ENCODE data around the gene PIGC.
"Not testable (repeated sequence)": the region's sequence is repeated elsewhere in the genome, so short reads cannot be mapped to it uniquely, and the experiment has no call there.

The PIGC gene

DNA sequence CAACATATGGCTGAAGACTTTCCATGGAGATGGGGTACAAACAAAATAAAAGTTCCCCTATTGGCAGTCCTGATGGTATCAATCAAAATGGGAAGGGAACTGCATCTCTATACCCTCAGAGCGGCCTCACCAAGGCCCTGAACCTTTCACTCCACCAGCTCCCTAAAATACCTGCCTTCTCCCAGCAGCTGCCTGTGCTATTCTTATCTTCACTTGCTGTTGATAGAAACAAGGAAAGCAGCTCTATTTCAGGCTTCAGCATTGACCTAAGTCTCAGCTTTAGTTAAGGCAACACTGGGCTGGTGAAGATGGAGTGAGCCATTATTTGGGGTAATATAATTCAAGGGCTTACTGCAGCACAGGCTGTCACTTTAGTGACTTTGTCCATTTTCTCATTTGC, 21.7 kb upstream of the PIGC start:
- no peak for DNase-seq

DNA sequence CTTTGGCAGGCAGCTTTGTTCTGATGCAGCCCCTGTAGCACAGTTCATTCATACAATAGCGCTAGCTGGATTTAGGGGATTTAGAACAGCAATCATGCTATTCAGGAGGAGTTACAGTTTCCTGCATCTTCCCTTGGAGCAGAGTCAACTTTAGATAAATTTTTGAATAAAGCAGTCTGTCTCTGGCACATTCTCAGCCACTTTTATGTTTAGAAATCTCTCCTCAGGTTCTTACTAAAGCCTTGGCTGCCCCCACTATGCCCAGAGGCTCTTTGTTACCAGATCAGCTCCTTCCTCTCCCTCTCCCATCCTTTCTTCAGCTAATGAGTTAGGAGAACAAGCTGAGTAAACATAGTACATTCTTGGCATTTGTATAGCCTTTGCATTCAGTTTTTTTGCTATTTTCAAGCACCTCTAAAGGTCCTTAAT, 17.0 kb upstream of the PIGC start:
- no peak for DNase-seq

DNA sequence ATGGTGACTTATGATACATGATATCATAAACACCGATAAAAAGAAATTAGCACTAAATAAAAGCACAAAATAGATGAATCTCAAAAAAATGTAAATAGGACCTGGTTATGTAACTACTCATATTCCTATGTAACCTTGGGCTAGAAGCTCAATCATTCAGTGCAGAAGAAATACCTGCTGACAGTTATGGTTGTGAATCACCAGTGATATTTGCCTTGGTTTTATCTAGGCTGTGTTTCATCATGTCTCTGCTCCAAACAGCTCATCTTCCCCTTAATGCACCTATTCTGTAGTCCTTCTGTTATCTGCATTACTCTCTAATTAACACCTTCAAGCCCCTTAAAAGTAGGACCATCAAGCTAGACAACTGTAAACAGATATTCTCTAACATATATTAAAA, 16.3 kb upstream of the PIGC start:
- no peak for DNase-seq

DNA sequence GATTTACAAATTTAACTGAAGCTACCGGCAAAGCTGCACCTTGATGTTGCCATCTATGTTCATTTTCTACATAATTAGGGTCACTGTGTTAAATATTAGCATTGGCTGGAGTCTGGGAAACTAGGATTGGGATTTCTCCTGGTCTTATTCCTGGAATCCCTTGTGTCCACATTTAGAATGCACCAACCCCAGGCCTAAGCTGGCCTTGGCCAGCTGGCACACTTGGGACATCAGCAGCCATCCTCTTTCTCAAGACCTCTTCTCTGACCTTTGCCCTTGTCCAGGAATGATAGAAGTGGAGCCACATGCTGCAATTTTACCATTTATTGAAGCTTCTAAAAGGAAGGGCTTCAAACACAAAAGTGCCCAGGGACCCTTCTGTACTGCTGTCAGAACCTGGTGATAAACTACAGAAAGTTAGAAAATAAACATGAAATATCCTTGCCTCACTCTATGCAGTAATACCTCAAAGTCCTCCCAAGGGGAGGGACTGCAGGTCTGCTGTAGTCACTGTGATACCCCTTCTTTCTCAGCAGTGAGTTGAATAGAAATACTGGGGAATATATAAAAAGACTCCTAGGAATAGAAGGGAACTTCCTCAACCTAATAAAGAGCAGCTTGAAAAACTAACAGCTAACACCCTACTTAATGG, 13.7 kb upstream of the PIGC start:
- DNase-seq = no peak

DNA sequence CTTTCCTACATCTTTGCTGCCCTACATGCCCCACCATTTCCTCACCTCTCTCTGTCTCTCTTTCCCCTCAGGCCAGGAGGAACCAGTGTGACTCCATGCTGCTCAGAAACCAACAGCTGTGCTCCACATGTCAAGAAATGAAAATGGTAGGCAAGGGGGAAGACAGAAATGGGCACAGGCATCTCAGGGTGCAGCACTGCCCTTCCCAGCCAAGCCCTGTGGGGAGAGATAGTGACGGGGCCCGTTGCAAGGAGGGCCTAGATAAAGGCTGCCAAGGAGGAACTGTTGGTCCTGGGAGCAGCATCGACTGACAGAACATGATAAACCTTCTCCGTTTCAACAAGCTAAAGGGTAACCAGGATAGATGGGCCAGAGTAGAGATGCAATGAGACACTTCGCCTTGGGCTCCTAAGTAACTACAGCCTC, 12.5 kb upstream of the PIGC start:
- no peak for DNase-seq

DNA sequence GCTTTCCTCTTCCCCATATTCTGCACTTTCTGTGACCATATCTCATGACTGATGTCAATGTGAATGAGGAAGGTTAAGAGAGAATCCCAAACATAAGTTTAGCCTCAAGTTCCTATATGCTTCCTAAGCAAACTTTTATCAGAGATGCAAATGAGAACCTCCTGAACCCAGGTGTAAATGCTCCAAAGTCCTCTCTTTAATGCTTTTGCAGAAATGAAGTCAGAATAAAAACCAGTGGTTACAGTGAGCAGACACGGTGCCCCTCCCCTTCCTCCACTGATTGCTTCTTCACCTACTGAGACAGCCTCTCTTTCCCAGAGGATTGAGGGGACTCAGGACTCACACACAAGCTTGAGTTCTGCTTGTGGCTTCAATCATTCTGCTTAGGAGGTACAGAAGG, 11.6 kb upstream of the PIGC start:
- DNase-seq = no peak

DNA sequence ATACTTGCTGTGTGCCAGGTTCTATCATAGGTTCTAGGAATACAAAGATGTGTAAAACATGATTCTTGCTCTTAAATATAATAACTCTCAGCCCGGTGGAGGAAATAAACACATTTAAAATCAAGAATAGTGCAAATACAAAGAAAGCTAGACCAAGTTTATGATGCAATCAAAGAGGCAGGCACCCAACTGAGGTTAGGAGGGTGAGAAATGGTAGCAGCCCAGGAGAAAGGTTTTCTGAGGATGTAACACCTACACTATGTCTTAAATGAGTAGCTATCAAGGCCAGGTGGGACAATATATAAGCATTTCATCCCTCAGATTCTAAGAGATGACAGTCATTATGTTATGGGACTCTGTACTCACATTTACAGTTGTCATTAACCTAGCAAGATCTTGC, 9.7 kb upstream of the PIGC start:
- no peak for DNase-seq

DNA sequence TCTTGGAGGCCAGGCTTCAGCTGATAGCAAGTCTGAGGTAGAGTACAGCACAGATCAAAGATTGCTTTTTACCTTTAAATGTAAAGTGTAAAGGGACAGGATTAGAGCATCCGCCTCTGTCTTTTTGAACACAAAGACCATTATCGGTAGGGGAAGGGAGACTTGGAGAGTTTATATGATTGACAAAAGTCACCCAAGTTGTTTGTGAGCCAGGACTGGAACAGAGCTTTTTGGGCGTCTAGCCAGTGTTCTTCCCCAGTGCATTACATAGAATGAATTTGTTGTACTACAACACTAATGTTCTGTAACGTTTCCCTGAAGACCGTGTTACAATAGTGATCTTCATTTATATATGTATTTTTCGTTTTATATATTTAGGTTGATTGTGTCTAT, 9.3 kb upstream of the PIGC start:
- no peak for DNase-seq

DNA sequence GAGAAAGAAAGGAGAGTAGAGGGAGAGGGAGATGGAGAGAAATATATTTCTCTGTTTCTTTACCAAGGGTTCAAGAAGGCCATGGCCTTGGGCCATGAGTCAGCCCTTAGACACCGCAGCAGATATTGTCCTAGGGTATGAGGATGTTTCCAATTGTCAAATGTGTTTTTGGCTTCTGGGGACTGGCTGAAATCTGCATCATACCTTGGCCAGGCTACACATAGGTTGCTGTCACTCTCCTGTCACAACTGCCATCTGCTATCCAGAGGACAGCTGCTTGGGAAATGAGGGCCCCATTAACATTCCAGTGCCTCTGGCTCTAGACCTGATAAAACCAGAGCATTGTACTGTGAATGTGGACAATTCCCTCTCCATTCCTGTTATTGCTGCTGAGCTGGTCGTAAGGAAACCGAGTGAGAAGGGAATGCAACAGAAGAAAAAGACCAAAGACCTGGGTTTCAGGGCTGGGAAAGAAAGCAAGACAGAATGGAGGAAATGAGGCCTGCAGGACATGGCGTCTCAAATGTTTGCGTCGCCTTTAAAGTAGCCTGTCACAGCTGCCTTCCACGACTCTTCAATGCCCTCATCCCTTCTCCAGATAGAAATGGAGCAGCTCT, 8.8 kb upstream of the PIGC start:
- no peak for DNase-seq

DNA sequence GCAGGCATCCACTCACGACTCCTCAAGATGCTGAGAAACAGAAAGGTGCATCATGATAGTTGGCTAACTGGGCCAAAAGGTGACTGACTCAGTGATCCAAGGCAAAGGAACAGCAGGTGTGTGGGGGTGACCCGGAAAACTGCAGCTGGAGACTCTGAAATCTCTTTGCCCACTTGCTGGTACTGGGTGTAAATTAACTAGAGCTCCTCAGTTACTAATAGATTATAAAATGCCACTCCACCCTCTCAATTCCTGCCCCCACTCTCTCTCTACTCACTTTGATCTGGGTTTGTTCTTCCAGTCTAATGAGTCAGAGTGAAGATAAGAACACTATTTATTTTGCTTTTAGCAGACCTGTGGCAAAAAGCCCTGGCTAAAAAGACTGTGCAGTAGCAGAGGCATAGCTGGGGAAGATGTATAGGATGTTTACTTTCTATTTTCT, 7.2 kb upstream of the PIGC start:
- no peak for DNase-seq

DNA sequence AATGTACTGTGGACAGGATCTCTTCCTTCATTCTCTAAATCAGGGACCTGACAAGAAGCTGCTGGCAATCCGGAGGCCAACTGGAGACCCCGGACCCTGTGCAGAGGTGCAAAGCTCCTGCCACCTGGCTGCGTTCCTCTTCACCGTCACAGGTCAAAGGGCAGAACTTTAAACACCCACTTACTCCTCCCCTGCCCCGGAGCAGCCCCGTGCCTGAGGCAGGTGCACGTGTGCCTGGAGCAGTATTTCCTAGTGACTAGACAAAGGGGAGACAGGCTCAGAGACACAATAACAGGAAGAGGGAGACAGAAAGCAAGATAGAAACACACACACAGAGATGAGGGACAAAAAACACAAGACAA, 6.6 kb upstream of the PIGC start:
- no peak for DNase-seq

DNA sequence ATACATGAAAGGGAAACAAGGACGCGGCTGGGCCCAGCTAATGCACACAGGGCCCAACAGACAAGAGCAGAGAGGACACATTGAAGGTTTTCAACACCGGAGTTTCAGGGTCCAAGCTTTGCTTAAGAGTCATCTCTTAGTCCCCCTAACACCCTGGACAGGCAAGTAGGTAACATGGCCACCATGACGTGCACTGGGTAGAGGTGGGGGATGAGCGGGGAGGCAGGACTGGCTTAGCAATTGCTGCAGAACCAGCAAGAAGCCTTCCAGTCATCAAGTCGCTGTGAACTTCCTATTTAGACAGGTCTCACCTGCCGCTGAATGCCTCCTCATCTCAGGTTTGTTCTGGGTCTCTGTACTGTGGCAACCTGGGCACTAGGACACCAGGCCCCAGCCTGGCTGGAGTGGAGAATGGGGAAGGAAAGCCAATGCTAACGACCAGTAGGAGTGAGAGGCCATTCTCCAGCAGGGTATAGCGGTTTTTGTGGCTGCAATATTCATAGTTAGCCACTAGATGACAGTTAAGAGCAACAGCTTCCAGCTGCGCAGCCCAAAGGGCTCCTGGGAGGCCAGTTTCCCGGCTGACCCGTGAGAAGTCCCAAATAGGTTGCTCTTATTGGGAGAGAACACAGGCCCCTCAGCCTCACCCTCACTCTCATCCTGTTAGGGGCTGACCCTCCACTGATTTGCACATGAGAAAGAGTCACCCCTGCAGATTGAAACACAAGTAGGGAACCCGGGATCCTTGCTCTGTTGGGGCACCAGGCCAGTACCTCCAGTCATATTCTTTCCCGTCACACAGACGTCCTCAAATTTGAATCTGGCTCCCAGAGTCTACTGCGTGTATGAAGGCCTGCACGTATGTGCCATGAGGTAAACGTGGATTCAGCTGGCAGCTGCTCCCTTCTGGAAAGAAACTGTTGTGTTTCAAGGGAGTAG, 6.0 kb upstream of the PIGC start:
- DNase-seq = peak; percentile 13

DNA sequence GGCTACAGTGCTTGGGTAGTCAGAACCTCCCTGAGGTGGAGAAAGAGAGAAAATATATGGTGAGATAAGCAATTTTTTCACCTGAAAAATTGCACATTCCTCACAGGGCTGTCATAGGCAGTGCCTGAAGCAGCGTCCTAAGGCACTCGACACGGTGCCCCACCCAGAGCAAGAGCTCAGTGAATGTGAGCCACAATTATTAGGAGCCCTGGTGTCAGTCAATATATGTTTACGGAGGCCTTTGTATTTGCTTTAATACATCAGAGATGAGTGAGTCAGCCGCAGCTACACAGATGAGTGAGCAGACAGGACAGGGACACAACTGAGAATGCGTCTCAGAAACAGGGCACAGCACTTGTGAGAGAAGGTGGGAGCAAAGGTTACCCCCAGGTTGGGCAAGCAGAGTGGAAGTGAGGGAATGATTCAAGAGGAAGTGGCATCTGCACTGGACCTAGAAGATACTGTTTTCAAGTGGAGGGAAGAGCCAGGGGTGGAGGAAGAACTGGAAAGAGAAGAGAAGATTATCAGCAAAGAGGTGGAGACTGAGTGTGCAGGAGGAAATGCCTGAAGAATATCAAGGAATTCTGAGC, 5.2 kb upstream of the PIGC start:
- no peak for DNase-seq

DNA sequence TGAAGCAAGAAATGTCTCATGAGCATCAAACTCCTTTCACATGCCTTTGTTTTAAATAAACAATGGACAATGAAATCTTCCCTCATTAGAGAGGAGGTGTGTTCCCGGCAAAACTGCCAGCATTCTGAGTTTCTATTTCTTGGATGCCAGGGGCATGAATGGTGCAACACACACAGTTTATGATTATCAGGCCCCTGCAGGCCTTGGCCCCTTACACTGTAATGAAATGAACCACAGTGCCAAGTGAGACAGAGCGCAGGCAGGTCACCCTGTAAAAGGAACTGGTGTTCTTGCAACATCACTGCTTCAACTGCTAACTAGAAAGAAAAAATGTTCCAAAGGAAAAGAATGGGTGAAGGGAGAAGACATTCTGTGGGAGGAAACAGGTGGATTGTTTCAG, 3.8 kb upstream of the PIGC start:
- DNase-seq = no peak

DNA sequence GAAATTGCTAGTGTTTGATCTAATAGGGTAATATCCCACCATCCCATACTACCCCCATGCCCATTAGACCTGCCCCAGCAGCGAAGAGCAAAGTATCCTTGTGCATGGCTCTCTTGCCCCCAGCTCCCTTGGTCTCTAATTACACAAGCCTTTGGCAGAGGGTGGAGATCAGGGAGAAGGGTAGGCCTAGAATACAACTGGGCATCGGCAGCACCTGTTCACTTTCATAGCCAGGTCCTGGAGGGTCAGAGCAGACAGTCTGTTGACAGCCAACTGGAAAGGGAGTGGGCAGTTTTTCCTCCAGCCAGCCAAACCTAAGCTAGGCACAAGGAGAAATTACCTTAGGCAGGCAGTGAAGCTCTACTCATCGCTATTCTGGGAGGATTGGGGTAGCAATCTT, 2.7 kb upstream of the PIGC start:
- no peak for DNase-seq

DNA sequence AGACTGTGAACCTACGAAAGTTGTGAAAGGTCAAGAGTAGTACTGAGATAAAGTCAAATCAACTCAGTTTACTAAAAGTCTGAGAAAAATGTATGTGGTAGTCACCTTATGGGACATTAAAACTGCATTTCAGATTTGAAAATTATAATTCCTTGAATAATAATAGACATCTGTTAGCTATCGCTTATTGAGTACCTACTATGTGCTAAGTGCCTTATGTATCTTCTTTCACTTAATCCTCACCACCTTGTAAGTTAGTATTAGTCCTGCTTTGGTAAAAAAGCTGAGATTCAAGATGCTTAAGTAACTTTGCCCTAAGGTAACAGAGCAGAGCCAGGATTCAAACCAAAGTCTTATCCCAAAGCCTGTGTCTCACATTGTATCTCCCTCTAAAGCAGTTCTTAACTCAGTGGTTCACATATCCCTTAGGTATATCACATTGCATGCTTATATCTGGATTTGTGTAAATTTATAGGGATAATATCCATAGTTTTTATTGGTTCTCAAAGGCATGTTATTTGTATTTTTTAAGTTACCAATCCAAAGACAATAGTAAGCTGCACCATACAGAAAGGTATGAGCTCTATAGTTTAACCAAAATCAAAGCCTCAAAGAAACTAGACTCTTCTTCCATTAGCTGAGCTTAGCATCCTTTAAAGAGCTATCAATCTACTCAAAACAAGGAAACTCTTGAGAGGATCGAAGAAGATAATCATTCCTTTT, 865 bp downstream of the PIGC start:
- DNase-seq = no peak

DNA sequence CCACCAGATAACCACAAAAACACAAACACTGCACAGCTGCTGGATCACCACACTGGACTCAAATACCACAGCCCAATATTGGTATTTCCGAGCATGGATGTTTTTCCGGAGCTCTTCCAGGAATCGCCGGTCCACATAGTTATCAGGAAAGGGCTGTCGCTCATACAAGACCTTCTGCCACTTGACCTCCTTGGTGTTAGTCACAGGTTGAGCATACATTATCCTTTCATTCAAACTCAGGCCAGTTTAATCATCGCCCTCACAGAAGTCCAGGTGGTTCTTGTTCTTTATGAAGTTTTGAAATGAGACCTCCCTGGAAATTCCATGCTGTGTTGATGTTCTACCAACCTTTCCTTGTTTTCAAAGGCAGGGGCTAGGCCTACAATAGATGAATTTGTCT, 1.5 kb downstream of the PIGC start:
- DNase-seq = no peak

DNA sequence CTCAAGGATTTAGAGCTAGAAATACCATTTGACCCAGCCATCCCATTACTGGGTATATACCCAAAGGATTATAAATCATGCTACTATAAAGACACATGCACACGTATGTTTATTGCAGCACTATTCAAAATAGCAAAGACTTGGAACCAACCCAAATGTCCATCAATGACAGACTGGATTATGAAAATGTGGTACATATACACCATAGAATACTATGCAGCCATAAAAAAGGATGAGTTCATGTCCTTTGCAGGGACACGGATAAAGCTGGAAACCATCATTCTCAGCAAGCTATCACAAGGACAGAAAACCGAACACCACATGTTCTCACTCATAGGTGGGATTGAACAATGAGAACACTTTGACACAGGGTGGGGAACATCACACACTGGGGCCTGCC, 6.7 kb downstream of the PIGC start:
- not testable (repeated sequence) for DNase-seq

DNA sequence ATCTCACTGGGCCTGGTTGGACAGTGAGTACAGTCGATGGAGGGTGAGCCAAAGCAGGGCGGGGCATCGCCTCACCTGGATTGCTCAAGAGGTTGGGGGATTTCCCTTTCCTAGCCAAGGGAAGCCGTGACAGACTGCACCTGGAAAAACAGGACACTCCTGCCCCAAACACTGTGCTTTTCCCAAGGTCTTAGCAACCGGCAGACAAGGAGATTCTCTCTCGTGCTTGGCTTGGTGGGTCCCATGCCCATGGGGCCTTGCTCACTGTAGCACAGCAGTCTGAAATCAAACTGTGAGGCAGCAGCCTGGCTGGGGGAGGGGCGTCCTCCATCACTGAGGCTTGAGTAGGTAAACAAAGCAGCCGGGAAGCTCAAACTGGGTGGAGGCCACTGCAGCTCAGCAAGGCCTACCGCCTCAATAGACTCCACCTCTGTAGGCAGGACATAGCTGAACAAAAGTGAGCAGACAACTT, 12.1 kb downstream of the PIGC start:
- no peak for DNase-seq

DNA sequence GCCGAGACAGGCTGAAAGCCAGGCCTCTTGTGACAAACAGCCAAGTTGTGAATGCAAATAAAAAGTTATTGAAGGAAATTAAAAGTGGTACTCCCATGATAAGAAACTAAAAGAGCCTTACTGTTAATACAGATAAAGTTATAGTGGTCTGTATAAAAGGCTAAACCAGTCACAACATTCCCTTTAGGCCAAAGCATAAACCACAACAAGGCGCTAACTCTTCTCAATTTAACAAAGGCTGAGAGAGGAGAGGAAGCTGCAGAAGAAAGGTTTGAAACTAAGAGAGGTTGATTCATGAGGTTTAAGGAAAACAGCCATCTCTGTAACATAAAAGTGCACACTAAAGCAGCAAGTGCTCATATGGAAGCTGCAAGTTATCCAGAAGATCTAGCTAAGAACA, 12.7 kb downstream of the PIGC start:
- DNase-seq = no peak

DNA sequence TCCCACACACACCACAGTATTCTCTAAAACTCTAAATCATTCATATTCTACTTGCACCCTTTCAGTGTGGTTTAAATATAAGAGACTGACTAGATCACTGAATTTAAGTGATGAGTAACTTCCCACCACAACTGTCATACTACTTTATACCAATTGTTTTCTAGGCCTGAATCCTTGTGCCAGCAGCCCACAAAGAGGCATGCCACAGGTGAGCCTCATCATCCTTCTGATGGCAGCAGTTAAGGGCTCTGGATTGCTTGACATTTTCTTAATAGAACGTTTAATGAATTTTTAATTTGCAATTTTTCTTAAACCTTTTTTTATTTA, 13.8 kb downstream of the PIGC start:
- no peak for DNase-seq

DNA sequence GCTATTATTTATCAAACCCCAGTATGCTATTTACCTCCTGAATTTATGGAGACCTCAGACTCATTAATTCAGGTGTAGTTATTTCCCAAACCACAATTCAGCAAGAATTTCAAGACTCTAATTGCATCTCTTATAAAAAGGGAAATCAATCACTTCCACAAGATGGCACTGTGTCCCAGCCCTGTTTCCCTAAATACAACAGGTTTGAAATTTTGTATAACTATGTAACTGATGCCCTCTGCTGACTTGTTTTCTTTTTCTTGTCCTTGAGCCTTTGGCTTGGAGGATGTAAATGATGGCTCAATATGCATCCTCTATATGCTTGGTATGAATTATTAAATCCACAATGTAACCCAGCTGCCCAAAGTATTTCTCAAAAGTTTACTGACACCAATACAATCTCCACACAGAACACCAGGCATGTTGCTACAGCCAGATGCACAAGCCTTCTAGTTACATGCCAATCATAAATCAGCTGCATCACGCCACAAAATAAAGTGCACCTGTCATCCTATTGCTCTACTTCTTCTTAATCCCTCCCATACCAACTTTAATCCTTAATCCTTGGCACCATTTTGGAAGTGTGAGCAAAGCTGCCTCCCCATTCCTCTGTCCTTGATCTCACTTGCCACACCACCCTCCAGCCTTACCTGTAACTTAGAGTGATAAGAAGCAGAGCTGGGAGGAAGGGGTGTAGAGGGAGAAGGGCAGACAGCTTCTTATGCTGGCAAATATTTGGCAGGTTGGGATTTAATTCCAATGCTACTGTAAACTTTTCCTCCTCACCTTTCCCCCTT, 14.3 kb downstream of the PIGC start:
- DNase-seq = peak; percentile 63
